Mesodermal cell (in vitro differentiated cells): Measurements from ENCODE around the gene SHLD1. TPM values are rescaled to one million over a fixed set of nuclear protein-coding genes. Genes with fewer than 3 reads are reported as not detected.
"Not testable (repeated sequence)": the region's sequence is repeated elsewhere in the genome, so short reads cannot be mapped to it uniquely, and the experiment has no call there.

ENCODE experiments used
- H3K27ac ChIP-seq: 2 replicates; pipeline ENCODE4 v1.7.0; 2013; ENCODE audit warnings: mild to moderate bottlenecking, low read depth, low read length, moderate library complexity; ENCODE audit not compliant: severe bottlenecking
- H3K36me3 ChIP-seq: 2 replicates; pipeline ENCODE4 v1.7.1; 2013; ENCODE audit warnings: mild to moderate bottlenecking, low read length, moderate library complexity; ENCODE audit not compliant: control insufficient read depth, insufficient read depth
- H3K4me1 ChIP-seq: one replicate; pipeline ENCODE4 v1.7.1; 2013; ENCODE audit warnings: mild to moderate bottlenecking, low read length; ENCODE audit not compliant: insufficient read depth, control insufficient read depth, poor library complexity, severe bottlenecking
- H3K4me3 ChIP-seq: 2 replicates; pipeline ENCODE4 v1.7.0; 2013; ENCODE audit warnings: low read length, control low read depth, mild to moderate bottlenecking; ENCODE audit not compliant: insufficient read depth, poor library complexity, severe bottlenecking; ENCODE audit errors: extremely low read depth
- H3K9me3 ChIP-seq: 2 replicates; pipeline ENCODE4 v1.7.1; 2013; ENCODE audit warnings: mild to moderate bottlenecking, low read length, moderate library complexity; ENCODE audit not compliant: control insufficient read depth
- WGBS, 2 experiments: methylation state at CpG; one replicate each; pipeline ENCODE4 v1.1.5; 2013; ENCODE audit warnings: missing lambda C conversion rate in 2 of 2; ENCODE audit not compliant: insufficient coverage in 2 of 2; 5-methylcytosine and 5-hydroxymethylcytosine counted together
- polyA plus RNA-seq, 2 experiments: library from polyadenylated mRNA; stranded (reverse); fragments of 50-300 nt; gene quantifications; one replicate each; pipeline ENCODE4 v1.2.3, GENCODE V29; 2013

SHLD1 gene
- polyA plus RNA-seq (2013, experiment 1 of 2): 3.7 TPM
- polyA plus RNA-seq (2013, experiment 2 of 2): 2.7 TPM

GRCh38 chr20:5749952-5750779 lies at the start of gene SHLD1:
SHLD1 (plus strand) TSS chr20:5750401; CDS start chr20:5772866, 22,465 bp downstream.
- Histone ChIP-seq H3K4me3 (peak within 1 kb of the TSS; percentile 46), H3K4me1 (peaks cover 7% of the 10 kb centered on the region)
- WGBS, 2 experiments: 25 to 40% methylated on average over 4 to 9 of the region's 27 CpGs

GRCh38 chr20:5702339-5702738 lies 47.9 kb upstream of the SHLD1 start:
- not testable (repeated sequence) for H3K4me1 ChIP-seq, H3K27ac ChIP-seq, H3K36me3 ChIP-seq, H3K4me3 ChIP-seq, H3K9me3 ChIP-seq
- no CpG with 5 or more reads among the region's 5 CpGs for WGBS, 2 experiments

More at GRCh38 chr20:5749952-5750779, at the start of gene SHLD1:
- H3K9me3 ChIP-seq: no peaks in the 10 kb centered on the region
- no peaks in the 10 kb centered on the region for H3K36me3 ChIP-seq
- H3K27ac ChIP-seq: peak within 1 kb of the TSS; percentile 90

GRCh38 chr20:5703681-5704101 lies 46.5 kb upstream of the SHLD1 start:
- no peaks in the 10 kb centered on the region for H3K36me3 ChIP-seq
- no peaks in the 10 kb centered on the region for H3K4me1 ChIP-seq
- H3K9me3 ChIP-seq: no peaks in the 10 kb centered on the region
- H3K4me3 ChIP-seq: no peak overlapping the region
- no peak overlapping the region for H3K27ac ChIP-seq
- WGBS, 2 experiments: 88% methylated on average over 4 to 5 of the region's 5 CpGs

GRCh38 chr20:5705827-5706226 lies 44.4 kb upstream of the SHLD1 start:
- 88 to 97% methylated on average over 3 to 5 of the region's 6 CpGs for WGBS, 2 experiments
- Histone ChIP-seq H3K4me3 (no peak overlapping the region), H3K4me1 (no peaks in the 10 kb centered on the region), H3K27ac (no peak overlapping the region), H3K9me3 (no peaks in the 10 kb centered on the region), H3K36me3 (no peaks in the 10 kb centered on the region)

- WGBS, 2 experiments: 86 to 96% methylated on average over 8 to 9 of the region's 9 CpGs
- H3K4me1 ChIP-seq: no peaks in the 10 kb centered on the region
- H3K4me3 ChIP-seq: no peak overlapping the region
- no peak overlapping the region for H3K27ac ChIP-seq
- H3K9me3 ChIP-seq: no peaks in the 10 kb centered on the region
- H3K36me3 ChIP-seq: no peaks in the 10 kb centered on the region
Observed at GRCh38 chr20:5706797-5707196, 43.4 kb upstream of the SHLD1 start.

- H3K9me3 ChIP-seq: no peaks in the 10 kb centered on the region
- H3K27ac ChIP-seq: no peak overlapping the region
- no peaks in the 10 kb centered on the region for H3K4me1 ChIP-seq
- H3K36me3 ChIP-seq: no peaks in the 10 kb centered on the region
- WGBS, 2 experiments: 81 to 87% methylated on average over 3 of the region's 3 CpGs
- H3K4me3 ChIP-seq: no peak overlapping the region
Observed at GRCh38 chr20:5710551-5710950, 39.6 kb upstream of the SHLD1 start.

GRCh38 chr20:5714261-5715041 lies 35.8 kb upstream of the SHLD1 start:
- no peak overlapping the region for H3K4me3 ChIP-seq
- no peaks in the 10 kb centered on the region for H3K36me3 ChIP-seq
- no peaks in the 10 kb centered on the region for H3K4me1 ChIP-seq
- WGBS, 2 experiments: 67 to 100% methylated on average over 1 to 3 of the region's 4 CpGs
- H3K27ac ChIP-seq: peak overlapping the region; percentile 62
- no peaks in the 10 kb centered on the region for H3K9me3 ChIP-seq

- 84 to 98% methylated on average over 4 of the region's 5 CpGs for WGBS, 2 experiments
- no peak overlapping the region for H3K4me3 ChIP-seq
- no peaks in the 10 kb centered on the region for H3K9me3 ChIP-seq
- H3K36me3 ChIP-seq: no peaks in the 10 kb centered on the region
- peaks cover 5% of the 10 kb centered on the region for H3K4me1 ChIP-seq
- H3K27ac ChIP-seq: peak overlapping the region; percentile 62
Observed at GRCh38 chr20:5715071-5715841, 34.9 kb upstream of the SHLD1 start.

- H3K9me3 ChIP-seq: no peaks in the 10 kb centered on the region
- peaks cover 7% of the 10 kb centered on the region for H3K4me1 ChIP-seq
- 95 to 97% methylated on average over 3 to 4 of the region's 4 CpGs for WGBS, 2 experiments
- H3K4me3 ChIP-seq: no peak overlapping the region
- H3K27ac ChIP-seq: no peak overlapping the region
- H3K36me3 ChIP-seq: no peaks in the 10 kb centered on the region
Observed at GRCh38 chr20:5716953-5717352, 33.2 kb upstream of the SHLD1 start.

- Histone ChIP-seq H3K4me3 (no peak overlapping the region), H3K36me3 (no peaks in the 10 kb centered on the region), H3K4me1 (peaks cover 7% of the 10 kb centered on the region), H3K27ac (no peak overlapping the region), H3K9me3 (no peaks in the 10 kb centered on the region)
- 100% methylated on average over 1 of the region's 1 CpG; no CpG with 5 or more reads in 1 of the 2 experiments for WGBS, 2 experiments
Observed at GRCh38 chr20:5718896-5719595, 31.2 kb upstream of the SHLD1 start.
